Esophagus muscularis mucosa (tissue), 3 donors: ENCODE results near the gene NFAM1.

Source experiments
- POLR2A ChIP-seq: fragments of 450-650 bp; IDR thresholded peaks from one replicate; pipeline ENCODE4 v1.6.1; 2017; ENCODE audit warnings: antibody characterized with exemption, moderate library complexity, mild to moderate bottlenecking, low read depth
- POLR2AphosphoS5 ChIP-seq, 2 donors: sonication (generic); formaldehyde crosslinking; IDR thresholded peaks; one replicate each; pipeline ENCODE4 v1.6.1; 2017; ENCODE audit warnings: antibody characterized with exemption in 2 of 2
- TF ChIP-seq, protein P1 (sequence below), 3 experiments: fragments of 200-600 bp in 2 of 3; fragments of 450-650 bp in 1 of 3; sonication (generic) in 2 of 3; IDR thresholded peaks; one replicate each; pipeline ENCODE4 v1.5.1; 2017 to 2019; ENCODE audit warnings: antibody characterized with exemption in 3 of 3, mild to moderate bottlenecking in 2 of 3, moderate library complexity in 1 of 3

- TF ChIP-seq, protein P1, sequence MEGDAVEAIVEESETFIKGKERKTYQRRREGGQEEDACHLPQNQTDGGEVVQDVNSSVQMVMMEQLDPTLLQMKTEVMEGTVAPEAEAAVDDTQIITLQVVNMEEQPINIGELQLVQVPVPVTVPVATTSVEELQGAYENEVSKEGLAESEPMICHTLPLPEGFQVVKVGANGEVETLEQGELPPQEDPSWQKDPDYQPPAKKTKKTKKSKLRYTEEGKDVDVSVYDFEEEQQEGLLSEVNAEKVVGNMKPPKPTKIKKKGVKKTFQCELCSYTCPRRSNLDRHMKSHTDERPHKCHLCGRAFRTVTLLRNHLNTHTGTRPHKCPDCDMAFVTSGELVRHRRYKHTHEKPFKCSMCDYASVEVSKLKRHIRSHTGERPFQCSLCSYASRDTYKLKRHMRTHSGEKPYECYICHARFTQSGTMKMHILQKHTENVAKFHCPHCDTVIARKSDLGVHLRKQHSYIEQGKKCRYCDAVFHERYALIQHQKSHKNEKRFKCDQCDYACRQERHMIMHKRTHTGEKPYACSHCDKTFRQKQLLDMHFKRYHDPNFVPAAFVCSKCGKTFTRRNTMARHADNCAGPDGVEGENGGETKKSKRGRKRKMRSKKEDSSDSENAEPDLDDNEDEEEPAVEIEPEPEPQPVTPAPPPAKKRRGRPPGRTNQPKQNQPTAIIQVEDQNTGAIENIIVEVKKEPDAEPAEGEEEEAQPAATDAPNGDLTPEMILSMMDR (IDR thresholded peaks at IDR 0.05) = no peak
- TF ChIP-seq POLR2A (no peak), POLR2AphosphoS5 (IDR thresholded peaks at IDR 0.05) (peak; percentile 14)
Observed at GRCh38 chr22:42432020-42432596, at the start of gene NFAM1.
